Endothelial cell of umbilical vein (primary cell): ENCODE data around the gene SIX6.

Experiments used
- EZH2 ChIP-seq: IDR thresholded peaks from 2 replicates; pipeline ENCODE4 v1.6.1; 2012; ENCODE audit warnings: borderline replicate concordance, low read depth, mild to moderate bottlenecking, moderate library complexity, low read length, inconsistent platforms; ENCODE audit not compliant: severe bottlenecking
- FOS ChIP-seq: IDR thresholded peaks from 2 replicates; pipeline ENCODE4 v1.6.1; 2011; ENCODE audit warnings: mild to moderate bottlenecking, low read length, moderate library complexity, borderline replicate concordance; ENCODE audit not compliant: insufficient read depth
- GATA2 ChIP-seq: IDR thresholded peaks from 2 replicates; pipeline ENCODE4 v1.7.0; 2011; ENCODE audit warnings: low read depth, mild to moderate bottlenecking, moderate library complexity, mixed read lengths, low read length; ENCODE audit not compliant: insufficient read length, insufficient read depth
- JUN ChIP-seq: IDR thresholded peaks from 2 replicates; pipeline ENCODE4 v1.6.1; 2011; ENCODE audit warnings: borderline replicate concordance, low read depth; ENCODE audit not compliant: insufficient read length, insufficient read depth
- MYC ChIP-seq: IDR thresholded peaks from one replicate; pipeline ENCODE4 v1.6.1; 2011; ENCODE audit warnings: mild to moderate bottlenecking, low read depth, low read length
- POLR2A ChIP-seq: IDR thresholded peaks from 2 replicates; pipeline ENCODE4 v1.6.1; 2012; ENCODE audit warnings: low read depth, mild to moderate bottlenecking, control low read depth, low read length
- POLR2AphosphoS5 ChIP-seq: IDR thresholded peaks from 2 replicates; pipeline ENCODE4 v1.6.1; 2012; ENCODE audit warnings: low read depth, mild to moderate bottlenecking, control low read depth, low read length, moderate library complexity; ENCODE audit not compliant: insufficient read depth
- TF ChIP-seq, protein P1 (sequence below), 2 donors: IDR thresholded peaks; 1 replicate in 1 of 2; 2 replicates in 1 of 2; pipeline ENCODE4 v1.5.1; 2011; ENCODE audit warnings: low read length in 2 of 2, mild to moderate bottlenecking in 2 of 2, moderate library complexity in 2 of 2, control low read depth in 1 of 2, inconsistent platforms in 1 of 2, low read depth in 1 of 2; ENCODE audit not compliant: insufficient read depth in 1 of 2; ENCODE audit errors: extremely low read depth in 1 of 2
- TF ChIP-seq, protein P2 (sequence below): IDR thresholded peaks from 2 replicates; pipeline ENCODE4 v1.6.1; 2011; ENCODE audit not compliant: insufficient read depth, insufficient read length

DNA sequence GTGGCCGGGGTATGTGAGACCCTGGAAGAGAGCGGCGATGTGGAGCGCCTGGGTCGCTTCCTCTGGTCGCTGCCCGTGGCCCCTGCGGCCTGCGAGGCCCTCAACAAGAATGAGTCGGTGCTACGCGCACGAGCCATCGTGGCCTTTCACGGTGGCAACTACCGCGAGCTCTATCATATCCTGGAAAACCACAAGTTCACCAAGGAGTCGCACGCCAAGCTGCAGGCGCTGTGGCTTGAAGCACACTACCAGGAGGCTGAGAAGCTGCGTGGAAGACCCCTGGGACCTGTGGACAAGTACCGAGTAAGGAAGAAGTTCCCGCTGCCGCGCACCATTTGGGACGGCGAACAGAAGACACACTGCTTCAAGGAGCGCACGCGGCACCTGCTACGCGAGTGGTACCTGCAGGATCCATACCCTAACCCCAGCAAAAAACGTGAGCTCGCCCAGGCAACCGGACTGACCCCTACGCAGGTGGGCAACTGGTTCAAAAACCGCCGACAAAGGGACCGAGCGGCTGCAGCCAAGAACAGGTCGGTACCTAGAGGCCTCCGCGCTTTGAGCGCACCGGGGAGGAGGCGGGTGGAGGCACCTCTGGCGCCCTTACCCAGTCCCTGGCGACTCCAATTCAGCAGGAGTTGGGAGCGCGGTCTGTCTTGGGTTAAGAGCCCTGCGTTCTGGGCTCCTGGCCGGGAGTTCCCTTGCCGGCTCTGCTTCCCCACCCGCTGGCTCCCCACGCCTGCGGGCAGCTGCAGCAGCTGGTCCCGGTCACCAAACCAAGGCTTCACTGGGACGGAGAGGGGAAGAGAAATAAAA, 700 bp downstream of the SIX6 start:
- TF ChIP-seq, protein P1, sequence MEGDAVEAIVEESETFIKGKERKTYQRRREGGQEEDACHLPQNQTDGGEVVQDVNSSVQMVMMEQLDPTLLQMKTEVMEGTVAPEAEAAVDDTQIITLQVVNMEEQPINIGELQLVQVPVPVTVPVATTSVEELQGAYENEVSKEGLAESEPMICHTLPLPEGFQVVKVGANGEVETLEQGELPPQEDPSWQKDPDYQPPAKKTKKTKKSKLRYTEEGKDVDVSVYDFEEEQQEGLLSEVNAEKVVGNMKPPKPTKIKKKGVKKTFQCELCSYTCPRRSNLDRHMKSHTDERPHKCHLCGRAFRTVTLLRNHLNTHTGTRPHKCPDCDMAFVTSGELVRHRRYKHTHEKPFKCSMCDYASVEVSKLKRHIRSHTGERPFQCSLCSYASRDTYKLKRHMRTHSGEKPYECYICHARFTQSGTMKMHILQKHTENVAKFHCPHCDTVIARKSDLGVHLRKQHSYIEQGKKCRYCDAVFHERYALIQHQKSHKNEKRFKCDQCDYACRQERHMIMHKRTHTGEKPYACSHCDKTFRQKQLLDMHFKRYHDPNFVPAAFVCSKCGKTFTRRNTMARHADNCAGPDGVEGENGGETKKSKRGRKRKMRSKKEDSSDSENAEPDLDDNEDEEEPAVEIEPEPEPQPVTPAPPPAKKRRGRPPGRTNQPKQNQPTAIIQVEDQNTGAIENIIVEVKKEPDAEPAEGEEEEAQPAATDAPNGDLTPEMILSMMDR (IDR thresholded peaks at IDR 0.05; ENCODE audit: extremely low read depth in 1 of 2, insufficient read depth in 1 of 2, low read depth in 1 of 2, low read length in 2 of 2): no peak
- TF ChIP-seq EZH2 (peak; percentile 78), POLR2A (no peak), POLR2AphosphoS5 (no peak), FOS (no peak), MYC (no peak), JUN (no peak), GATA2 (no peak)
- TF ChIP-seq, protein P2, sequence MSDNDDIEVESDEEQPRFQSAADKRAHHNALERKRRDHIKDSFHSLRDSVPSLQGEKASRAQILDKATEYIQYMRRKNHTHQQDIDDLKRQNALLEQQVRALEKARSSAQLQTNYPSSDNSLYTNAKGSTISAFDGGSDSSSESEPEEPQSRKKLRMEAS: no peak
